Uterus (tissue), 2 donors: ENCODE data around the gene ACTR3C.
"Not testable (repeated sequence)": the region's sequence is repeated elsewhere in the genome, so short reads cannot be mapped to it uniquely, and the experiment has no call there.

Source experiments
- POLR2A ChIP-seq, 2 donors: fragments of 450-650 bp; IDR thresholded peaks; one replicate each; pipeline ENCODE4 v1.6.1; 2016; ENCODE audit warnings: antibody characterized with exemption in 2 of 2, mild to moderate bottlenecking in 1 of 2, moderate library complexity in 1 of 2
- TF ChIP-seq, protein P1 (sequence below), 4 experiments: fragments of 200-600 bp in 2 of 4; fragments of 450-650 bp in 2 of 4; sonication (generic) in 2 of 4; IDR thresholded peaks; one replicate each; pipeline ENCODE4 v1.5.1; 2016 to 2019; ENCODE audit warnings: antibody characterized with exemption in 4 of 4, mild to moderate bottlenecking in 2 of 4, moderate library complexity in 1 of 4

DNA sequence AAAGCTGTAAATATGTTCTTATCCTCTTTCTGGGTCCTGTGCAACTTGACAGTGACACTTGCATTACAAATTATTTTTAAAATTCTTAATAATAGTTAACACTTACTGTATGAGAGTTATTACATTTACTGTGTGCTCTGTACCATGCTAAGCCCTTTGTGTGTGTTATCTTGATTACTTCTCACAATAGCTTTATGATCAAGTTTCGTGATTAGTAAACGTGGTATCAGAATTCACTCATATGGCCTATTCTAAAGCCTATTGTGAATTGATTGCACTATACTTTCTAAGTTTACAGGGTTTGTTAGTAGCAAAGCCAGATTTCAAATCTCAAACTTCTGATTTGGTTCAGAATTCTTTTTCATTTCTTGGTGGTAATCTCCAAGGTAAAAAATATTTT, 80.4 kb downstream of the ACTR3C start:
- TF ChIP-seq, protein P1, sequence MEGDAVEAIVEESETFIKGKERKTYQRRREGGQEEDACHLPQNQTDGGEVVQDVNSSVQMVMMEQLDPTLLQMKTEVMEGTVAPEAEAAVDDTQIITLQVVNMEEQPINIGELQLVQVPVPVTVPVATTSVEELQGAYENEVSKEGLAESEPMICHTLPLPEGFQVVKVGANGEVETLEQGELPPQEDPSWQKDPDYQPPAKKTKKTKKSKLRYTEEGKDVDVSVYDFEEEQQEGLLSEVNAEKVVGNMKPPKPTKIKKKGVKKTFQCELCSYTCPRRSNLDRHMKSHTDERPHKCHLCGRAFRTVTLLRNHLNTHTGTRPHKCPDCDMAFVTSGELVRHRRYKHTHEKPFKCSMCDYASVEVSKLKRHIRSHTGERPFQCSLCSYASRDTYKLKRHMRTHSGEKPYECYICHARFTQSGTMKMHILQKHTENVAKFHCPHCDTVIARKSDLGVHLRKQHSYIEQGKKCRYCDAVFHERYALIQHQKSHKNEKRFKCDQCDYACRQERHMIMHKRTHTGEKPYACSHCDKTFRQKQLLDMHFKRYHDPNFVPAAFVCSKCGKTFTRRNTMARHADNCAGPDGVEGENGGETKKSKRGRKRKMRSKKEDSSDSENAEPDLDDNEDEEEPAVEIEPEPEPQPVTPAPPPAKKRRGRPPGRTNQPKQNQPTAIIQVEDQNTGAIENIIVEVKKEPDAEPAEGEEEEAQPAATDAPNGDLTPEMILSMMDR (IDR thresholded peaks at IDR 0.05): not testable (repeated sequence)
- TF ChIP-seq POLR2A (IDR thresholded peaks at IDR 0.05): not testable (repeated sequence)
